SKM-1 treated with dmso at 0.1 percent for 144 hours (cell line): ENCODE results near the gene FMNL2.

ENCODE experiments used
- DNase-seq: peaks from one replicate; lab custom pipeline; 2025; ENCODE audit not compliant: unreplicated experiment; lab: John Stamatoyannopoulos, UW

Gene FMNL2

DNA sequence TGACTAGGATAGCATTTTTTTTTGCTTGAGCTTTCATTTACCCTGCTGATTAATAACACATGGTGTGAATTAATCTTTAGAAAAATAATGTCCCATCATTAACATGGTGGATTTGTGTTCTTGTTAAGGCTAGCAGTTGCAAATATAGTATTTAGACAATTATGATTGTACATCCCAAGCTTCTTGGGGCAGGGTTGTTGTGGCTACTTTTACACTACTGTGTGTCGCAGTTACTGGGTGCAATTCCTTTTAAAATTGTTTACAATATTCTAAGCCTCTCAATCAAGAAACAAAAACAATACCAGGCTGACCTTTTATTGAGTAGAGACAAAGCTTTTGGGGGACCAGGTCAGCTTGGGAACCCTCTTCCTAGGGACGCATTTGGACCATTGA is 2.5 kb downstream of the FMNL2 start:
- no peak for DNase-seq

DNA sequence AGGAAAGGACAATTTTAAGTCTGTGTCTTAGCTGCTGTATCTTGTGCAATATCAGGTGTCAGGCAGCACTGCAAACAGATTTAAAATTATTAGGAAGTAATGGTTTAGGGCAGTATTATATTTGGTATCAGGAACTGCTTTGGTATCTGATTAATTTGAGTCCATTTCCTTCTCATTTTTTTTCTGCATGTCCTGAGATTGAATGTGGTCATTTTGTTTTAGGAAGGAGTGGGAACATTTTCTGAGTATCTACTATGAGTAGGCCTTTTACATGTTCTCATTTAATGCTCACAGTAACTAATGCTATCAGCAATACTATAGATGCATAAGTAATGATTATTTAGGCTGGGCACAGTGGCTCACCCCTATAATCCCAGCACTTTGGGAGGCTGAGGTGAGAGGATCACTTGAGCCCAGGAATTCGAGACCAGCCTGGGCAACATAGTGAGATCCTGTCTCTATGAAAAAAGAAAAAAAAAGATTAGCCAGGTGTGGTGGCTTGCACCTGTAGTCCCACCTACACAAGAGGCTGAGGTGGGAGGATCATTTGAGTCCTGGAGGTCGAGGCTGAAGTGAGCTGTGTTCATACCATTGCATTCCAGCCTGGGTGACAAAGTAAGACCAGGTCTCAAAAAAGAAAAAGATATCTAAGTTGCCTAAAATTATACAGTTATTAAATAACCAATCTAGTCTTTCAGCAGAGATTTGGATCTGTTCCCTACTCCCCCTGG is 4.7 kb downstream of the FMNL2 start:
- no peak for DNase-seq

DNA sequence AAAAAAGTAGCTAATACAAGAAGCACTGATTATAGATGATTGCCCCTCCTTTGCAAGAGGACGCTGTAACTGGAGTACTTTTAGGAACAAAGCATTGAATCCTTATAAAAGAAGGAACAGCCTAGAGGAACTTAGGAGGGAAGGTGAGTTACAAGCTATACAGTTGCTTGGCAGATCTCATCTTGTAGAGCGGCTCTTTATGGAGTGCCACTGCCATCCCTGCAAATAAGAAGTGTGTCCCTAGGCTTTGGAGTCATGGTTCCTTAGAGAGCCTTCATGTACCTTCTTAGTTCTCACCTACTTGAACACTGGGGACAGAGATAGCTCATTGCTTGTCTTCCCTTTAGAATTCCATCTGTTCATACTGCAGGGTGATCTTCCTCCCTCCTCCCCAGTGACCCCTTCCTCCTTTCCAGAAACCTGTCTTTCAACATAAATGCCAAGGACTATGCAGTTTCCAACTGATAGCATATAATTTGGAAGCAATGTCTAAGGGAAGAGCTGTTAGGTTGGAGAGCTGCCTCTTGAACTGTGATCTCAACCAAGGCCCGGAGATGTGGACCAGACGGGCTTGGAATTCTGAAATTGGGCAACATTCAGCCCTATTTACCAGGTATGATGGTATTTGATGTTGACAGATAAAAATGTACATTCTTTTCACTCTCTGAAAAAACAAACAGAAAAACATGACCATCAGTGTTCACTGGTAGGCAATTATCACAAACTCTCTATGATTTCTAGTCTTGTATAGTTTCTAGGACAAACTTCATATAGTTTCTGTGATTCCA is 7.5 kb downstream of the FMNL2 start:
- DNase-seq = no peak

DNA sequence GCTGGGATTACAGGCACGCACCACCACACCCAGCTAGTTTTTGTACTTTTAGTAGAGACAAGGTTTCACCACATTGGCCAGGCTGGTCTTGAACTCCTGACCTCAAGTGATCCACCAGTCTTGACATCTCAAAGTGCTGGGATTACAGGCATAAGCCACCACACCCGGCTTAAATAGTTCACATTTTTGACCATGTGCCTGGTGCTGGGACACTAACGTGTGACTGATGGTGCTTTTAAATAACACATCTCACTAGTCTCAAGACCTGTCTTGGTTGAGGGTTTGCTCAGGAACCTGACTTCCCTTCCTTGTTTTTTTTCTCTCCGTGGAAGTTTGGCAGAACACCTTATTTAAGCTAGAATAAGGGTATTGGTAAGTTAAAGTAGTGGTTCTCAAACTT is 8.5 kb downstream of the FMNL2 start:
- DNase-seq = no peak

DNA sequence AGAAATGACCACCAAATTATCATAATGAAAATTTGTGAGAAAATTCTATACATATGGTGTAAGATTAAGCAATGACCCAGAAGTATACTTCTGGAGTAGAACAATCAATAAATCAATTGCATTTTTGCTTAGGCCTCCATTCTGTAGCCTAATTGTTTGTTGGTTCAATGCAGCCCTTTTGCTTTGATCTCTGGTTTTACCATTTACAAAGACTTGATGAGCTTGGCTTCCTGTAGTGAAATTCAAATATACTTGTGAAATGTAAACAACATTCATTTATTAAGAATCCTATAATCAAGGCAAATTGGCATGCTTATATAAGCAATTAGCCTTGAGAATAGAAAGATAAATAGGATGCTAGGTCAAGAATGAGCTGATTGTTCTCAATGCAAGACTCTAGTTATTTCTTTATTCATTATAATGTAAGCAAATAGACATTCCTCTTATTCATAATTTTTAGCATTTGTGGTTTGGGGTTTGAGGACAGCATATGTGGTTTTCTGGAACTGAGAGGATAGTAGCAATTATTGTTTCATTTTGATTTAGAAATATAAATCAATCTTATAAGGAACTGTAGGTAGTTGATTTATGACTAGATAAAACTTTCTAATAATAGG is 9.7 kb downstream of the FMNL2 start:
- DNase-seq = no peak

DNA sequence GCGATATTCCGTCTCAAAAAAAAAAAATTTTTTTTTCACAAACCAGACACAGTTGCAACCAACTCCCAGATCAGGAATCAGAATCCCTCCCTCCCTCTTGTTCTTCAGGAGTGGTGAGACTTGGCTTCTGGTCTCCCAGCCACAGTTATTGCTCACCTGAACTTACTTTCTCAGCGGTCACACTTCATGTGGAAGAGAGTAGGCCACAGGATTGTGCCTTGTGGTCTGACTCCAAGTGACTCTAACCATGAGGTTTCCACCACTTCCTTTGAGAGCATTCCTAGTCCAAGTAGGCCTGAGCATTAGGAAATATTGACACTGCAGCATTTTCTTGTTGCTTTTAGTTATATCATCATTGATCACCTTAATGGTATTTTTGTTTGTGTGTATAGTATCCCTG is 12.1 kb downstream of the FMNL2 start:
- DNase-seq = no peak

DNA sequence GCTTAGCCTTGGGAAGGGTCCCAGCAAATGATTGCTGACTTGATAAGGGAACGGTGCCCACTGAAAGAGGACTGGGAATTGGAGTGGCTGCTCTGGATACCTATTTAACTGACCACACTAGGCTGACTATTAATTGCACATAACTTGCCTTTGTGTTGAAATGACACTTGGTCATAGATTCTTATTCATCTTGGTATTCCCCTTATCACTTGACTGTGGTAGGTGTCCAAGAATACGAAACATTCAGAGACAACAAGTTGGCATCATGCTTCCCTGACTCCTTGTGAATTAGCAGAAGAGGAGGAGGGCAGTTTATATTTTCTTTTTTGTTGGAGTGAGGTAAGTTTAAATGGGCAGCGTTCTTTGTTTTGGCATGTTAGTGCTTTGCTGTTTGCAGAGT is 13.4 kb downstream of the FMNL2 start:
- DNase-seq = no peak

DNA sequence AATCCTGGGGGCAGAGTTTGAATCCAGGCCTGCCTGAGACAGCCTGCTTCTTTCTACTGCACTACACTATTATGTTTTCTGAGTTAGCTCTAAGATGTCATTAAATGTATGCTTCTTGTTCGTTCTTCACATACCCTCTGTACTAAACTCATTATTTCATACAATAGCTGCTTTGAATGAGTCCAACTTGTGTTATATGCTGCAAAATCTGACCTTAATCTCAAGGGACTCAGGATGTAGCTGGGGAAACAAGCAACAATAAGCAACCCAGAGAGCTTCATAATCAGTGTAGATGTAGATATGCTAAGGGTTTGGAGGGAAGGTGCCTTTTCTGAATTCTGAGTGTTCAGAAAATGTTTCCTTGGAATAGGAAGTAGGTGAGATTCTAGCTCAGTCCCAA is 14.4 kb downstream of the FMNL2 start:
- no peak for DNase-seq

DNA sequence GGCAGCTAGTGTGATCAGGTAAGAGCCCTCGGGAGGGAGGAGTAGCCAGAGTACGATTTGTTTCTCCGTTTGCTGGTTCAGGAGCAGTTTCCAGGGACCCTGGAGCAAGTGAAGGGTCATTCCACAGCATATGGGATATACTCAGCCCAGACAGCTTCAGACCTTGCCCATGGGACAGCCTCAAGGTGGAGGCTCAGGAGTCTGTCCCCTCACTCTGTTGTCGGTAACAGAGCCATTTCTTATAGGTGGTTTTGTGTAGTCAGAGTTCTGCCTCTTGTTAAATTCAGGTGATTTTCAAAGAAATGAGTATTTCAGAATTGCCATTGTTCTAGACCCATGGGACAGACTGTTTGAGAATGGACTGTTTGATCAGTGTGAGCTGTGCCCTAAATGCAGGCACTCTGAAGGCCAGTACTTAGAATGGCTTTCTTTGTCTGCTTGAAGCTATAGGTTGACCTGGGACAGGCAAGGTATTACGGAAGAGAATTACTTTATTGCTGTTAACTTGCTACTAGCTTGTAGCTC is 15.2 kb downstream of the FMNL2 start:
- no peak for DNase-seq

DNA sequence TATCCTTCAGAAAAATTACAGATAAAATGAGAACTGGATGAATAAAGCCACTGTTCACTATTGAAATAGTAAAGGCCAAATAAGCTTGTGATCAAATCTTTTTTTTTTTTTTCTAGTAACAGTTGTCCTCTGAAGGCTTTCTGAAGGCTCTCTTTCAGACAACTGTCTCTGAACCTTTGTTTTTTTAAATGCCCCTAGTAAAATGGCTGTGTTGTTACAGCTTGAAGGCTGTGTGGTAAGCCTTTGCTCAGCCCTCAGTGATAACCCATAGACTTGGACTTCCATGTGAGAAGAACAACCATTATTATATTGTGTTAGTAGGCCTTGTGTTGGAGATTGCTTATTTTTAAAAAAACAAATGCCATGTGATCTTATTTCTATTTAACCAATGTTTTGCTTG is 17.6 kb downstream of the FMNL2 start:
- DNase-seq = no peak

DNA sequence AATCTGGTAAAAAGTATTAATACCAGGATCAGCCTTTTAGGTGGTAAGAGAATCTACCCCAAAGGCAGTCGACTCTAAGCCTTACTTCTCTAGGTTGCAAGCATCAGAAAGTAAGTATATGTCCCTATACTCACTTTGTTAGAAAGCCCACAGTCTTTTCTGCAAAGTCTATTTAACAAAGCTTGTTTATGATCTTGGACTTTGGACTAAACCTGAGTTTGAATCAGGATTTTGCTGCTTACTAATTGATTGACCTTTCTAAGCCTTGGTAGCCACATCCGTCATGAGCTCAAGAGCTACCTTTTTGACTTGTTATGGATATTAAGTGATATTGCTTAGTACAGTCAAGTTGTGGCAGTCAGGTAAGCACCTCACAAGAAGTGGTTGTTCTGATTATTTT is 18.4 kb downstream of the FMNL2 start:
- no peak for DNase-seq

DNA sequence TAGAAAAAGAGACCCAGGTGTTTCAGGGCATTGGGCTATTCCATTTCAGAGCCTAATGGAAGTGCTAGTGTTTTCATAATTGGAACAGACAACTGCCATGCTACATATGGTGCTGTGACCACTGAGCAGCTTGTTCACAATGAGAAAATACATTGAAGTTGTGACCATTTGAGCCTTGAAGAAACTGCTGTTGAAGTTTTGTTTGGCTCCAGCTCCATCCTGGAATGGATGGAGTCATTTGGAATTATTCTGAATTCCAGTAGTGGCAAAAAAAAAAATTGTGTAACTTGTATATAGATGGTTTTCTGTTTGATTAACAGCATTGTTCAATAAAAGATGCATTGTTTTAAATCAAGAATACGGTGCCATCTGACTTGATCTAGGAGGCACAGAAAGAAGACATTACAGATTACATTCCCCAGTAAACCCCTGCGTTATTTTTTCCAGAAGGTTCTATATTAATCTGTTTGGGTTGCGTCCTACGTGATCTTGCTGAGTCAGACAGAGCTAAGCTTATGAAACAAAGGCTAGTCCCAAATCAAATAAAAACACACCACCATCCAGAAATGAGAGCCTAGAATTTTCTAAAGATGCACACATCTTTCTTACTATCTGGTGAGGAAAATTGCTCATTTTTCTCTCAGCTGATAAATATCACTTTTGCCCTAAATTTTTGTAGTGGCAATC is 19.2 kb downstream of the FMNL2 start:
- DNase-seq = no peak

DNA sequence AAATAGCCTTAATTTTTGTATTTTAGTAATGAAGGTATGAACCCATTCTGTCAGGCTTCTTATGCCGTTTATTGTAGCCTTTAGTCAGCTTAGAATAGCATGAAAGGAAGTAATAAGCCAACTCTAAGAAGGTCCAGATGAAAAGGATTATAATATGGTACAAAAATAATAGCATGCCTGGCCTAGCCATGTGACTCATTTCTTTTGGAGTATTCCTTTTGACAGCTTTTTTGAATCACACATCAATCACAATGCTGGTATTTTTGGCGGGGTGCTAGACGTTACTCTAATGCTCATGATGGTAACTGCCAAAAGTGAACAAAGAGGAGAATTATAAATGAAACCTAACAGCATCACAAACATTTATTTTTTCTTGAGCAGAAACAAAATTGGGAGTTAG is 19.9 kb downstream of the FMNL2 start:
- no peak for DNase-seq

DNA sequence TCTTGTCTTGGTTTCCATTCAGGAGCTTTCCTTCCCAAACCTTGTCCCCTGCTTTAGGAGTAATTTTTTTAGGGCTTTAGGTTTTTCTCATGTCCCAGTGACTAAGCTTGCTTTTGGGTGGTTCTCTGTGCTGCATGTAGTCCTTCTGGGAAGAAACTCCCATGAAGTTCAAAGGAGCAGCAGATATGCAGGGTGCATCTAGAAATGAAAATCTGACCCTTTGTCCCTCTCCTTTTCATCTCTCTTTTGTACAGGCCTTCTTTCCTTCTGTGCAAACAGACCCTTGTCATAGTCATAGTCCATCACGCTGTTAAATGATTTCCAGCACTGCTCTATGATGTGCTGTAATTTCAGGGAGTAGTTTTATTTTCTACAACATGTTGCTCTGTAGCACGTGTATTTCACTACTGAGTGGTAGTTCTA is 20.4 kb downstream of the FMNL2 start:
- DNase-seq = no peak

DNA sequence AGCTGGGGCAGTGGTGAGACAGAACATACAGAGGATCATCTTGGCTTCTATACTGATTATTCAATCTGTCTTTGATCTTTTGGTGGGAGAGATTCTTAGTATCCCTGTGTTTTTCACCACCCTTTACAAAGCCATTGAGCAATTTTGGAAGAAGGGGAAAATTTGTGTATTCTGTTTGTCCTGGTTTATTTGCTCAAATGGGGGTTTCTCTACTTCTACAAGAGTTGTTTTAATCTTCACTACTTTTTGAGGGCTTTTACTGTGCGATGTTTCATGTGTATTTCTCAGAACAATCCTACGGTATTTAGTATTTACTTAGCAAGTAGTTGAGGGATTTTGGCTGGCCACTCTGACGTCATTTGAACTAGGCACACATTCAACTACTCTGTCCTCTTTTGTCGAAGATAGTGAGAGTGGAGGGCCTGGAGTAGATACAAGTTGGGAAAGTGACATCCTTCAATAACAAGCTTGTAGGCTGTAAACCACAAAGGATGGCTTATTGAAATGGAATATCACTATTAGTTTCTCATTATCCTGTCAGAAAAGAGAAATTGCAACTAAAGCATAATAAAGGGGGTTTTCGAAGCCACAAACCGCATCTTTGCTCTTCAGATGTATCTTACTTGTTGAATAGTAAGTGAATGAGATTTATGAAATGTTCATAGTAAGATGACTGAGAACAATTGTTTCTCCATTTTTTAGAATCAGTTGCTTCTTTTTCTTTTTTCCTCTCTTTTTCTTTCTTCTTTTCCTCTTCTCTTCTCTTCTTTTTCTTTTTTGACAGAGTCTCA is 24.8 kb downstream of the FMNL2 start:
- no peak for DNase-seq

DNA sequence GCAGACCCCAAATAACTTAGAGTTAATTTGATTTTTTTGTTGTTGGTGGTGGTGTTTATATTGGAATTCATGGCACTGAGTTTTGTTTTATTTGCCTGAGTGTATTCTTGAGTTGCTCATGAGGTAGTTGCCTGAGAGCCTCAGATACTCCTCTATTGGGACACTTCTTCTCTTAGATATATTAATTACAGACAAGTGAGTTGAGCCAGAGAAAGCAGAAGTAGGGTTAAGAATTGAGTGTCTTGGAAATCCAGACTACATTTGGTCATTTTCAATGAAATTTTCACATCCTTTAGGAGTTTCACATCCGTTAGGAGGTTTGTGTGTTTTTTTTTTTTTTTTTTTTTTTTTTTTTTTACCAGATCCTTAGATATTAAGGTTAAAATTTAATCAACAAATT is 29.0 kb downstream of the FMNL2 start:
- peak; percentile 31 for DNase-seq

DNA sequence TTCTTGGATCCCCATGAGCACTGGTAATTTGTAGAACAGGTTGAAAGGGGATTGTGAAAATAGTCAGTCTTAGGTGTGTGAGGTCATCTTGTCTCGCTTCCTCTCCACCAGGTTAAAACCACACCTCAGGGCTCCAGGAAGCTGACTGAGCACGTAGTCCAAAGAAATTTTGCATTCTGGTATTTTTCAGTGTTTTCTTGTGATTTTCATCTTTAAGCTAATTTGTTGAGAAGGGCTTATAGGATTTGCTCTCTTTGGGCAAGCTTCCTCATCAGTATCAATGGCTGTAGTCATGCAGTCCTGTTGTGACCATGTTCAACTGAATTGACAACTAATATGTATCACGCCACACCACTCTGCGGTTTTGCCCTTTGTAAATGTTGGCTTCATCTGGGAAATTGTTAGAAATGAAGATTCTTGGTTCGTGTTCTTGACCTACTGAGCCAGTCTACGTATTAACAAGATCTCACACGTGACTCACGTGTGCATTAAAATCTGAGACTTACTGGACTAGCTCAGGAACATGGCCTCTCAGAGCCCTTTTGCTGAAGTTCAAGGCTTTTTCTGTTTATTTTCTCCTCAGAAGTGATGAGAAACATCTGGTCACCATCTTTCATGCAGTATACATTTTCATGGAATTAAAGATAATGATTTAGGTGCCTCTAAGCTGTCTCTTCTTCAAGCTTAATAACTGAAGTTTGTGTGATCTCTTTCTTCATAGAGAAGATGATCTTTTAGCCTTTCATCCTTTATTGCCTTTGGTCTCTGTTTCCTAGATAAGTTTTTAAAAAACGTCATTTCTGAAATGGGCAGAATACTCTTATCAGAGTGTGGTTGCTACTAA is 32.8 kb downstream of the FMNL2 start:
- no peak for DNase-seq

DNA sequence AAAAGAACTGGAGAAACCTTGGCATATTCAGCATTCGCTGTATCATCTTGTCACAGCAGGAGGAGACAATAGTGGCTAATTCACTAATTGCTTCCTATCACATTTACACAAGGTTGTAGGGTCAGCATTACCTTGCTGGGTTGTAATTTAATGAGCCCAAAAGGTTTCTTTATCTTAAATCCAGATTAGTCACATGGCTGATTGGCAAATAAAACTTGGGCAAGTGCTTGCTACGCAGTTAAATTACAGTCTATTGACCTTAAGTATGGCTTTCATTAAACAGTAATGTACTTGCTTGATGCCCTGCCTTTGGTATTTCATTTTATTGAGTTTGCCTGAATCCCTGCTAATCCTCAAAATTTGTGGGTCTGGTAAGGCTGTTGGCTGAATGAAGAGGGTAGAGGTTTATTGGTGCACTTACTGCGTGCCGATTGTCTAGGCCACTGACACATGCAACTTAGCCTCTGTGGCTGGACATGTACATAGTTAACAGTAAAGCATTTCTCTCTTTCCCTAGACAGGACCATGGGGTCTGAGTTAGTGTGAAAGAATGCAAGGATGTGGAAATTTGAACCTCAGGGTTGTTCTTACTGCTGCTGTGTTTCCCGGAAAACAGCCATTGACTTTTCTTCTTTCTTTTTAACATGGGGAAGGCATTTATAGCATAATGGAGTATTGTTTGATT is 34.3 kb downstream of the FMNL2 start:
- DNase-seq = no peak

DNA sequence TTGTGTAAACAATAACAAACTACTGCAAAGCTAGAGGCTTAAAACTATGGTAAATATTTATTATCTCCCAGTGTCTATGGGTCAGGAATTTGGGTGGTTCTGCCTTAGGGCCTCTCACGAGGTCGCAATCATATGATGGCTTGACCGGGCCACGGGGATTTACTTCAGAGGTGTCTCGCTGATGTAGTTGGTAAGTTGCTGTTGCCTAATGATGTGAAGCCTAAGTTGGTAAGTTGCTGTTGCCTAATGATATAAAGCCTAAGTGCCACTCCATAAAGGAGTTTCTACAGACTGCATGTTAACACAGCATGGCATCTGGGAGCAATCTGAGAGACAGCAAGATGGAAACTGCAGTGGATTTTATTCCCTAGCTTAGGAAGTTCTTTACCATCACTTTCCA is 35.8 kb downstream of the FMNL2 start:
- DNase-seq = no peak
